Stimulated activated naive CD4-positive, alpha-beta T cell (primary cell): ENCODE measurements around the gene MAP3K14.

Source experiments
- DNase-seq, 6 experiments: peaks; one replicate each; lab custom pipeline; 2025; lab: John Stamatoyannopoulos, UW

The MAP3K14 gene

DNA sequence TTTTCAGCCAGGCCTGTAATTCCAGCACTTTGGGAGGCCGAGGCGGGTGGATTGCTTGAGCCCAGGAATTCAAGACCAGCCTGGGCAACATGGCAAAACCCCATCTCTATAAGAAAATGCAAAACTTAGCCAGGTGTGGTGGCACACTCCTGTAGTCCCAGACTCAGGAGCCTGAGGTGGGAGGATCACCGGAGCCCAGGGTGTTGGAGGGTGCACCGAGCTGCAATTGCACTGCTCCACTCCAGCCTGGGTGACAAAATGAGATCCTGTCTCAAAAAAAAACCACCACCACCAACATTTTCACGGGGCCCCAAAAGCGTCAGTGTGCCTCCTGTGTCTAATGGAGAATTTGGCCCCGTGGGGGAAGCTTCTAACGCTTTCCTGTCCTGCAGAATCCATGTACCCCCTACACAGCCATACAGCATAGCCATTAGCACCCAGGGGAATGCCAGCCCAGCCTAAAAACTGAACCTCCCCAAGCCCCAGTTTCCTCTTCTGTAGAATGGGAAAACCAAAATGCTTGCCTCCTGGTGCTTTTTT, 22.2 kb upstream of the MAP3K14 start:
- DNase-seq: no peak

- DNase-seq: no peak
Measured at GRCh38 chr17:45338023-45338781, 21.4 kb upstream of the MAP3K14 start.

- no peak for DNase-seq
Measured at GRCh38 chr17:45336390-45337182, 19.8 kb upstream of the MAP3K14 start.

GRCh38 chr17:45335721-45336120, 18.9 kb upstream of the MAP3K14 start:
- no peak for DNase-seq

- DNase-seq: no peak
Measured at GRCh38 chr17:45334701-45335677, 18.2 kb upstream of the MAP3K14 start.

GRCh38 chr17:45334231-45334630, 17.4 kb upstream of the MAP3K14 start:
- no peak for DNase-seq

GRCh38 chr17:45333702-45334092, 16.9 kb upstream of the MAP3K14 start:
- no peak for DNase-seq

DNA sequence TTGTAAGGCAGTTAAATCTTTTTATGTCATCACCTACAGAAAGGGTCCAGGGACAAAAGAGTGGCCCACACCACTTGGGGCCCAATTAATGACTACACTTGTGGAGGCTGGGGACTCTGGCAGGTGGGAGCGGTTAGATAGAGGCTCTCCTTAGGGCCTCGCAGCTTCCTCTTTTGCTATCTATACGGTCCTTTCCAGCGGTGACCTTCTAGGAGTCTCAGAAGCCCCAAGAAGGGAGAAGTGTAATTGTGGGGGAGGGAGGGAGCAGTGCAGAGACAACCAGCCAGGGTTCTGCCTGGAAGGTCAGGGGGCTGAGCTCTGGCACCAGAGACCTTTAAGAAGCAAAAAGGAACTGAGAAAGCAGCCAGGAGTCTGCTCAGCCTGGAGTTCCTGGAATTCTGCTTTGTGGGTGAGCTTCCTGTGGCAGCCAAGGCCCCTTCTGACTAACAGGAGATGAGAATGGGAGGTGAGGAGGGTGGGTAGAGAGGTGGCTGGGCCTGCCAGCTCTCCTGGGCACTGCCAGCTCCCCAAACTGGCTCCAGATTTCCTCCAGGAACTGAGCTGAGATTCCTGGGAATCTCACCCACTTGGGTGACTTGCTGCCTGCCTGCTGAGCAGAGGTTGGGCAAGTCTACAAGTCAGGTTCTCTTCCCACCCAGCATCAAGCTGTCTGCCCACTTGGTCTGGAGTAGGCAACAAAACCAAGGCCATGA, 16.3 kb upstream of the MAP3K14 start:
- DNase-seq: no peak

GRCh38 chr17:45332505-45332904, 15.7 kb upstream of the MAP3K14 start:
- no peak for DNase-seq

DNA sequence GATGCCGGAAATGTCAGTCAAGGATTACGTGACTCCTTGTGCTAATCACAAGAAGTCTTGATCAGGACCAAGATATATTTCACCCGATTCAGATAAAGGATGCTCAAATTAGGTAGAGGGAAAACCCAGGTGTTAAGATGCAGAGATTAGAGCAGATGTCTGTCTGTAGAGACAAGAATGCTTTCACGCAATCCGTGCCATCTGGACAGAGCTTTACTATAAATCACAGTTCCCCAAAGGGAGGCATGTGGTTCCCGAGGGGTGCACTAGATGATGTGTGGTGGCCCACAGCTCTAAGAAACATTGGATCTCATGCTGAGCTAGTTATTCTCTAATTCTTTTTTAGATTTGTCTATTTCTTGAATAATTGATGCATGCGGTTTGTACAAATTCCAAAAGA, 9.8 kb upstream of the MAP3K14 start:
- DNase-seq: no peak

DNA sequence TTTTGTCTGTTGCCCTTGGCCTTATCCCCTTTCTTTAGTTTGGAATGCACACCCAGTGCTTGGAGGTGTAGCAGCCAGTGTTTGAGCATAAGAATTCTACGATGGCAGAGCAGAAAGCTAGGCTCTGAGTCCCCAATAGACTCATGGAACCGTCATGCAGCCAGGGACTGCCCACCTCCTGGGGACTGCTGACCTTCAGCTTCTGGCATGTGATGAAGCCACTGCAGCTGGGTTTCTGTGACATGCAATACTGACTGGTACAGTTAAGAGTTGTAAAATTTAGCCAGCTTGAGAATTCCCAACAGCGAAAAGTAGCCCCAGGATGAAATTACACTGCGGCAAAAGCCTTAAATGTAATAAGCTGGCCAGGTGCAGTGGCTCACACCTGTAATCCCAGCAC, 9.0 kb upstream of the MAP3K14 start:
- DNase-seq: no peak

DNA sequence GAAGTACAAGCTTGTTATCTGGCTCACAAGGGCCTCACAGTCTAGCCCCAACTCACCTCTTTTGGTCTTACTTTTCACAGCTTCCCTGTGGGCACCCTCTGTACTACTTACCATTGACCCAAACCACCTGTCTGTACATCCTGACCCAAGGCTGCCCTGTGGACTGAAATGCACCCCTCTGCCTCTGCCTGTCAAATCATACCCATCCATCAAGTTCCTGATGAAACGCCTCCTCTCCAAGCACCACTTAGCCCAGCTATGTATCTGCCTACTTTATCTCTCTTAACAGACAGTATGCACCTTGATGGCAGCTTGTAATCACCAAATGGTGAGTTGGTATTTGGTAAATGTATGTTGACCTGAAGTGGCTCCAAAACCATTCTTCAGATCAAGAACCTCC, 7.5 kb upstream of the MAP3K14 start:
- no peak for DNase-seq

DNA sequence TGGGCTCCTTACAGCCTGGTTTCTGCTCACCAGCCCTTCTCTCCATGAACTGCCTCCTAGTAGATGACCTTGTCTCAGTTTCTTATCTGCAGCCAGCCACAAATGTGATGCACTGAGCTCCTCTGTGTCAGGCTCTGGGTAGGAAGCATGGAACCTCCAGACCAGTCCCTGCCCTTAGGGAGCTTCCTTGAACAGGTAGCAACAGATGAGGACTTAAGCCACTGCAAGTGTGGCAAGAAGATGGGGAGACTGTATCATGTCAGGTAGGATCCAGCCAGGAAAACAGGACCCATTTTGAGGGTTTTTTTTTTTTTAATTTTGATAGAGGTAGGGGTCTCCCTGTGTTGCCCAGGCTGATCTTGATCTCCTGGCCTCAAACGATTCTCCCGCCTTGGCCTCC, 5.3 kb upstream of the MAP3K14 start:
- DNase-seq: no peak

DNA sequence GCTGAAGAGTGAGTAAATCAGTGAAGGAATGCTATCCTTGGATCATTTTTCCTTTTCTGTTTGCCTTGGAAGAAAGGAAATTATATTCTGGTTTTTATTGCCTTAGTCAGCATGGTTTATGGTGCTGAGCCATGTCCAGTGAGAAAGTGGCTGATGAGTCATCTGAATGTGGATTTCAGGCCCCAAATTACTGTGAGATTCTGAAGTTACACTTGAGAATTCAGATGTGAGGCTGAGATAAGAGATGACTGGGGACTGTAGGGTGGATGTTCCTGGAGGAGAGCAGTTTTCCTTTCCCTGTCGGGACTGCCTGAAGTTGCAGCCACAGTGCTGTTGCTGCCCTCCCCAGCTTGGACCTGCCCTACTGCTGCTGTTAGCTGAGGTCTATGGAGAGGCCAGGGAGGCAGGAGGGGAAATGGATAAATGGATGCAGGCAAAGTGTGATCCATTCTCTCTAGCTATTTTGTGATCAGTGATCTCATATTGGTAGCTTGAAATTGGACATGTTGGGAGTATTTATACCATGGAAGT, 4.2 kb upstream of the MAP3K14 start:
- no peak for DNase-seq

- peak in 2 of 6 experiments; percentile 6 to 9 for DNase-seq
Measured at GRCh38 chr17:45320349-45320930, 3.6 kb upstream of the MAP3K14 start.

GRCh38 chr17:45319239-45319703, 2.5 kb upstream of the MAP3K14 start:
- DNase-seq: no peak

DNA sequence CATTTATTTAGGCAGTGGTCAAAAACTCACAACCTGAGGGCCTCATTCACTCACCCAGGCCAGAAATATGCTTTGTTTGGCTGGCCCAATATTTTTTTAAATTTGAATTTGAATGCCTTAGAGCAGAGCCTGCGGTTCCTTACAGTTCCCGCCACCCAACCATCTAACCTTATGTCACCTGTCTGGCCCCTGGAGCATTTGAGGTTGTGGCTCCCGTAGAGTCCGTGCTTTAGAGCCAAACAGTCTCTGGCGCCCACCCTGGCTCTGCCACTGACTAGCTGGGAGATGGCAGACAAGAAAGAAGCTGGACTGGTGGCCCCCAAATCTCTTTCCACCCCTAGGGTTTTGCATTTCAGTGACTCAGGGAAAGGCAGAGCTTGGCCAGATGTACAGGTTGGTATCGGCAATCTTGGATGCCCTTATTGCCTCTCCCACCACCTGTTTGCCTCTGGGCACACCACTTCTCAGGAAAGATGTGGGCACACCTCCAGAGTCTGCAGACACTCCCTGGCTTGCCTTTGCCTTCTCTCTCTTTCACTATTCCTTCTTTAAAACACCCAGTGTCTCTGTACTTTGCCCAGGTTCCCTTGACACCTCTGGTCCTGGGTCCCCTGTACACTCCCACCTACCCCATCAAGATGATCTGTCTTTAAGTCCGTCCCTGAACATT, 1.9 kb upstream of the MAP3K14 start:
- no peak for DNase-seq

DNA sequence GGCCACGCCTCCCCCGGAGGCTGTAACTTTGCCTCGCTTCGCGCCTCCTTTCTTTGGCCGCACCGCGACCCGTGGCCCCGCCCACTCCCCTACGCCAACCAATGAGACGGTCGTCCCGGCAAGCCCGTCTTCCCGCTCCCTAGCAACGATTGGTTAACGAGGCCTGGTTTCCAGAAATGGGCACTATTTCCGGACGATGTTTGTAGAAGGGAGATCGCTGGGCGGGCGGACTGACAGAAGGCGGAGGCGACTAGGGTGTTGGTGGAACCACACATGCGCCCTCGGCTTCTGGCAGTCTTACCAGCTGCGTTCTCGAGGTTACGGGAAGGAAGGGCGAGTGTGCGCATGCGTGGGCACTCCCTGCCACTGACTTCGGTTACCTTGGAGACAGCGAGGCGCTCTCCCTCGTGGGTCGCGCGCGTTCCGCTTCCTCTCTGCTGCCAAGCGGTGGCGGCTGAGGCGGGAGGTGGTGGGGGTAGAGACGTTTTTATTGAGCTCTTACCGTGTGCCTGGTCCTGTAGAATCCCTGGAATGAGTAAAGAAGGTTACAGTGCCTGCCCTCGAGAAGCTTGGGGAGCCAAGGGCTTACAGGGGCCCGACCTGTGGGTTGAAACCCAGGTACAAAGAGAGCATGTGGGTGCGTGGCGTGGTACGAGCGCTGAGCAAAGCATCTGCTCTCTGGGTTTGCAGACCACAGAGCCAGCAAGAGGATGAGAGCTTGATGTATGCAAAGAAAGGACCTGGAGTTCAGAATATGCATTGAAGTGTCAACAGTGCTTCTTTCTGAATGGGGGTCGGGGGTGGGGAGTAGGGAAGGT, 500 bp upstream of the MAP3K14 start:
- DNase-seq: peak; percentile 99 to 100 (median 100)
